ENCODE results near the gene GLOD4.
A peak's percentile ranks its signal among the peaks of the same experiment; 100 is the strongest.
"Not testable (repeated sequence)": the region's sequence is repeated elsewhere in the genome, so short reads cannot be mapped to it uniquely, and the experiment has no call there.

GLOD4 gene

GRCh38 chr17:792277-792676, 10.2 kb upstream of the GLOD4 start:
- DNase-seq (ENCODE audit: low spot score) (no peak), ATAC-seq (ENCODE audit: low read depth) (no peak)
- Histone ChIP-seq H3K4me3 (ENCODE audit: severe bottlenecking) (no peak overlapping the region), H3K36me3 (ENCODE audit: low read depth) (peaks cover 32% of the 10 kb centered on the region), H3K27me3 (ENCODE audit: insufficient read depth, poor library complexity, severe bottlenecking) (no peaks in the 10 kb centered on the region), H3K27ac (ENCODE audit: poor library complexity, severe bottlenecking) (peak overlapping the region; percentile 1), H3K4me1 (ENCODE audit: insufficient read depth, poor library complexity, severe bottlenecking) (peaks cover 12% of the 10 kb centered on the region), H3K9me3 (ENCODE audit: severe bottlenecking) (no peaks in the 10 kb centered on the region)
- TF ChIP-seq CTCF (IDR thresholded peaks at IDR 0.05; ENCODE audit: poor library complexity, severe bottlenecking) = no peak

DNA sequence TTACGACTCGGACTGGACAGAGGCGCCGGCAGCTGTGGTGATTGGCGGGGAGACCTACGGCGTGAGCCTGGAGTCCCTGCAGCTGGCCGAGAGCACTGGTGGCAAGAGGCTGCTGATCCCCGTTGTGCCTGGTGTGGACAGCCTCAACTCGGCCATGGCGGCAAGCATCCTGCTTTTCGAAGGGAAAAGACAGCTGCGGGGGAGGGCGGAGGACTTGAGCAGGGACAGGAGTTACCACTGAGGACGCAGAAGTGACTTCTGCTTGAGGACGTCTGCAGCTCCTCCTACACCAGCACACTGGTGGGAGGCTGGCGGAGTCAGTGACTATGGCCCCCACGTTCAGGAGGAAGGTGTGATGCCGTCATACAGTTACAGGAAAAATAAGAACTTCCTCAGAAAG, 9.7 kb upstream of the GLOD4 start:
- TF ChIP-seq CTCF (IDR thresholded peaks at IDR 0.05; ENCODE audit: poor library complexity, severe bottlenecking) = no peak
- ATAC-seq (ENCODE audit: low read depth) (no peak), DNase-seq (ENCODE audit: low spot score) (no peak)
- Histone ChIP-seq H3K27me3 (ENCODE audit: insufficient read depth, poor library complexity, severe bottlenecking) (no peaks in the 10 kb centered on the region), H3K27ac (ENCODE audit: poor library complexity, severe bottlenecking) (peak overlapping the region; percentile 30), H3K4me3 (ENCODE audit: severe bottlenecking) (no peak overlapping the region), H3K36me3 (ENCODE audit: low read depth) (peaks cover 32% of the 10 kb centered on the region), H3K9me3 (ENCODE audit: severe bottlenecking) (no peaks in the 10 kb centered on the region), H3K4me1 (ENCODE audit: insufficient read depth, poor library complexity, severe bottlenecking) (peaks cover 12% of the 10 kb centered on the region)

DNA sequence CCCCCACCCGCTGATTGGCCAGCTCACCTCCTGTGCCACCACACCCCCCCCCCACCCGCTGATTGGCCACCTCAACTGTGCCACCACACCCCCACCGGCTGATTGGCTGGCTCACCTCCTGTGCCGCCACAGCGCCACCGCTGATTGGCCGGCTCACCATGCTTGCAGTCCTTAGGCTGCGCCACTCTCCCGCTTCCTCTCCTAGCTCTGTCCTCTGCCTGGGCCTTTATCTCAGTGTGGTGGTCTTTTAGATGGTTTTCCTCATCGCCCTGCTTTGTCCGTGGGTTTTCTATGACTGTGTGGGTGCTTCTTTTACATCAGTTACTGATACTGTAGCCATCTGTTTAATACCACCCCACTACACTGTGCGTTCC, 8.8 kb upstream of the GLOD4 start:
- not testable (repeated sequence) for DNase-seq (ENCODE audit: low spot score); H3K9me3 ChIP-seq (ENCODE audit: severe bottlenecking); H3K27me3 ChIP-seq (ENCODE audit: insufficient read depth, poor library complexity, severe bottlenecking)
- ATAC-seq (ENCODE audit: low read depth) = peak; percentile 35
- Histone ChIP-seq H3K4me1 (ENCODE audit: insufficient read depth, poor library complexity, severe bottlenecking) (peaks cover 12% of the 10 kb centered on the region), H3K36me3 (ENCODE audit: low read depth) (peaks cover 35% of the 10 kb centered on the region), H3K27ac (ENCODE audit: poor library complexity, severe bottlenecking) (peak overlapping the region; percentile 30), H3K4me3 (ENCODE audit: severe bottlenecking) (peak overlapping the region; percentile 6)

DNA sequence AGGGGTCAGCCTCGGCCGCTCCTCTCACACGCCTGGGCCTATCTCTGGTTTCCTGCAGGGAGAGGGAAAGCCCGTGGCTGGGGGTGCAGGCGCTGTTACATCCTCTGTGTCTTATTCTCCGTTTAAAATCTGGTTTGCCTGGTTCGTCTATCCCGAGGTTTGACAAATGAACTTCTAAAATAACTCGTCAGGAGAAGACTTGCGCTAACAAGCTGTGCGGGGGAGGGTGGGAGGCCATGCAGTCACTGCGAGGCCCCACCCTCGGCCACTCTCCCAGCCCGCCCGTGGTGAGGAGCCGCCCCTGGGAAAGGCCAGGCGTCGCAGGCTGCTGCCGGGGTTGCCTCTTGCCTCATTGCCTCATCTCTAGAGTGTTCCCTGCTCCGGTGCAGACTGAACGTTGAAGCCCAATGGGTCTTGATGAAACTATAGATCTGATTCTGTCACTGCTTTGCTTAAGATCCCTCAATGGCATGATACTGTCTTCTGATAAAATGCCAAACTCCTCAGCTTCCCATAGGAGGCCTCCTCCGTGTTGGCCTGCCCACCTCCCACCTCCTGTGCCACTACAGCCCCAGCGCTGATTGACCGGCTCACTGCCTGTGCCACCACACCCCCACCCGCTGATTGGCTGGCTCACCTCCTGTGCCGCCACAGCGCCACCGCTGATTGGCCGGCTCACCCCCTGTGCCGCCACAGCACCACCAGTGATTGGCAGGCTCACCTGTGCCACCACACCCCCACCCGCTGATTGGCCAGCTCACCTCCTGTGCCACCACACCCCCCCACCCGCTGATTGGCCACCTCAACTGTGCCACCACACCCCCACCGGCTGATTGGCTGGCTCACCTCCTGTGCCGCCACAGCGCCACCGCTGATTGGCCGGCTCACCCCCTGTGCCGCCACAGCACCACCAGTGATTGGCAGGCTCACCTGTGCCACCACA, 8.1 kb upstream of the GLOD4 start:
- H3K27me3 ChIP-seq (ENCODE audit: insufficient read depth, poor library complexity, severe bottlenecking); H3K4me3 ChIP-seq (ENCODE audit: severe bottlenecking); H3K9me3 ChIP-seq (ENCODE audit: severe bottlenecking): not testable (repeated sequence)
- peak overlapping the region; percentile 78 for H3K27ac ChIP-seq (ENCODE audit: poor library complexity, severe bottlenecking)
- DNase-seq (ENCODE audit: low spot score) = peak; percentile 88
- H3K36me3 ChIP-seq (ENCODE audit: low read depth) = peaks cover 39% of the 10 kb centered on the region
- peaks cover 12% of the 10 kb centered on the region for H3K4me1 ChIP-seq (ENCODE audit: insufficient read depth, poor library complexity, severe bottlenecking)
- ATAC-seq (ENCODE audit: low read depth) = peak; percentile 69

GRCh38 chr17:789160-789840, 7.2 kb upstream of the GLOD4 start:
- peak overlapping the region; percentile 78 for H3K27ac ChIP-seq (ENCODE audit: poor library complexity, severe bottlenecking)
- ATAC-seq (ENCODE audit: low read depth) (no peak), DNase-seq (ENCODE audit: low spot score) (no peak)
- H3K36me3 ChIP-seq (ENCODE audit: low read depth) = peaks cover 48% of the 10 kb centered on the region
- peaks cover 12% of the 10 kb centered on the region for H3K4me1 ChIP-seq (ENCODE audit: insufficient read depth, poor library complexity, severe bottlenecking)
- H3K9me3 ChIP-seq (ENCODE audit: severe bottlenecking) = no peaks in the 10 kb centered on the region
- no peak for TF ChIP-seq CTCF (IDR thresholded peaks at IDR 0.05; ENCODE audit: poor library complexity, severe bottlenecking)
- H3K4me3 ChIP-seq (ENCODE audit: severe bottlenecking) = no peak overlapping the region
- H3K27me3 ChIP-seq (ENCODE audit: insufficient read depth, poor library complexity, severe bottlenecking) = no peaks in the 10 kb centered on the region

Data from RWPE2 (cell line).